HG03460 (cell line): ENCODE results near the gene ERF.

Experiments
- ATAC-seq: cut with Tn5 transposase; IDR thresholded peaks from one replicate; pipeline ENCODE4 v1.9.1; 2021; ENCODE audit not compliant: unreplicated experiment

The ERF gene

GRCh38 chr19:42254850-42255765 is at the start of gene ERF:
TSS of gene ERF (minus strand) at chr19:42255128. CDS start at chr19:42254999, 129 bp downstream.
- ATAC-seq = peak; percentile 51

- no peak for ATAC-seq
Measured at GRCh38 chr19:42303876-42304275, 48.9 kb upstream of the ERF start.

GRCh38 chr19:42303101-42303464 is 48.2 kb upstream of the ERF start:
- no peak for ATAC-seq

- no peak for ATAC-seq
Measured at GRCh38 chr19:42301646-42302203, 46.8 kb upstream of the ERF start, which contains the start of gene PRR19. TSS of gene PRR19 (plus strand) at chr19:42302132. CDS start at chr19:42309585, 7,453 bp downstream.

GRCh38 chr19:42297039-42297438 is 42.1 kb upstream of the ERF start:
- ATAC-seq = no peak

GRCh38 chr19:42295831-42296525 is 41.0 kb upstream of the ERF start:
- peak; percentile 51 for ATAC-seq

GRCh38 chr19:42295342-42295741 is 40.4 kb upstream of the ERF start:
- no peak for ATAC-seq

GRCh38 chr19:42294471-42295137 is 39.7 kb upstream of the ERF start:
- no peak for ATAC-seq

- no peak for ATAC-seq
Measured at GRCh38 chr19:42293948-42294347, 39.0 kb upstream of the ERF start.

- ATAC-seq = no peak
Measured at GRCh38 chr19:42293540-42293939, 38.6 kb upstream of the ERF start.

GRCh38 chr19:42292963-42293362 is 38.0 kb upstream of the ERF start:
- no peak for ATAC-seq

GRCh38 chr19:42292042-42292960 is 37.4 kb upstream of the ERF start:
- ATAC-seq = no peak

GRCh38 chr19:42291435-42291810 is 36.5 kb upstream of the ERF start:
- ATAC-seq = no peak

- ATAC-seq = no peak
Measured at GRCh38 chr19:42290523-42291434, 35.9 kb upstream of the ERF start.

- ATAC-seq = no peak
Measured at GRCh38 chr19:42290136-42290522, 35.2 kb upstream of the ERF start.

GRCh38 chr19:42289556-42290041 is 34.7 kb upstream of the ERF start:
- no peak for ATAC-seq

- no peak for ATAC-seq
Measured at GRCh38 chr19:42288881-42289555, 34.1 kb upstream of the ERF start.

GRCh38 chr19:42288387-42288786 is 33.5 kb upstream of the ERF start:
- no peak for ATAC-seq

GRCh38 chr19:42287827-42288107 is 32.8 kb upstream of the ERF start:
- no peak for ATAC-seq
